Stimulated activated CD8-positive, alpha-beta memory T cell treated with anti-CD3 and anti-CD28 coated beads, Interleukin-4, amount 100 ng/mL, for 24 hours (primary cell): Measurements from ENCODE around the gene NPHP4.

ENCODE experiments used
- DNase-seq: peaks from one replicate; pipeline ENCODE4 v3.0.0-alpha.2; 2020; ENCODE audit warnings: low read depth

The NPHP4 gene

DNA sequence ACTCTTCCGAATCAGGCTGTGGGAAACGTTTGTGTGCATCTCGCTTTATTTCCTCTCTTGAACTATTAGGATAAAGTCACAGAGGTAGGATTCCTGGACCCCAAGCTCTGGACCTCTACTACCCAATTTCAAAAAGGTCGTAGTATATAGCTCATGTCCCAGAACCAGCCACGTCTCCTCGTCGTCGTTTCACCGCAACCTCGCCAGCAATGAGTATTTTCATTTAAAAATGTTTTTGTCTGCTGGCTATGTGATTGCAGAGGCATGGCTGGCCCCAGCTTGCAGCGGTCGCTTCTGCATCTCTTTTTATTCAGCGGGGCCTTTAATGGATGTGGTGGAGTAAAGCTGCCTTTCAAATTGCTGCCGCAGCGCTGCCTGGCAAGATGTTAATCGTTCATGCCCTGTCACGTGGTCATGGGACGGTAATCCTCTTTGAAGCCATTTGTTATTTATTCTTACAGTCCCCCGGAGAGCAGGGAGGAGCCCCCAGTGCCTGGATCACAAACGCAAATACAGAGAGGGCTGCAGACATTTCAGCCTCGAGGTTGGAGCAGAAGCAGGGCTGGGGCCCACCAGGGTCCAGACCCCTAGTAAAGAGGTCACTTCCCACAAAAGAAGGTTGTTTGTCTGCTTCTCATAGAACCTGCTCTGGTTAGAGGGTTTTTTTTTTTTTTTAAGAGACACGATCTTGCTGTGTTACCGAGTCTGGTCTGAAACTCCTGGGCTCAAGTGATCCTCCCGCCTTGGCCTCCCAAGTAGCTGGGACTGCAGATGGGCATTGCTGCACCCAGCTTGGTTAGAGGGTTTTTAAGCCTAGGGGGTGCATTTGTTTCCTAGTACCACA, 11.6 kb upstream of the NPHP4 start:
- DNase-seq = no peak

DNA sequence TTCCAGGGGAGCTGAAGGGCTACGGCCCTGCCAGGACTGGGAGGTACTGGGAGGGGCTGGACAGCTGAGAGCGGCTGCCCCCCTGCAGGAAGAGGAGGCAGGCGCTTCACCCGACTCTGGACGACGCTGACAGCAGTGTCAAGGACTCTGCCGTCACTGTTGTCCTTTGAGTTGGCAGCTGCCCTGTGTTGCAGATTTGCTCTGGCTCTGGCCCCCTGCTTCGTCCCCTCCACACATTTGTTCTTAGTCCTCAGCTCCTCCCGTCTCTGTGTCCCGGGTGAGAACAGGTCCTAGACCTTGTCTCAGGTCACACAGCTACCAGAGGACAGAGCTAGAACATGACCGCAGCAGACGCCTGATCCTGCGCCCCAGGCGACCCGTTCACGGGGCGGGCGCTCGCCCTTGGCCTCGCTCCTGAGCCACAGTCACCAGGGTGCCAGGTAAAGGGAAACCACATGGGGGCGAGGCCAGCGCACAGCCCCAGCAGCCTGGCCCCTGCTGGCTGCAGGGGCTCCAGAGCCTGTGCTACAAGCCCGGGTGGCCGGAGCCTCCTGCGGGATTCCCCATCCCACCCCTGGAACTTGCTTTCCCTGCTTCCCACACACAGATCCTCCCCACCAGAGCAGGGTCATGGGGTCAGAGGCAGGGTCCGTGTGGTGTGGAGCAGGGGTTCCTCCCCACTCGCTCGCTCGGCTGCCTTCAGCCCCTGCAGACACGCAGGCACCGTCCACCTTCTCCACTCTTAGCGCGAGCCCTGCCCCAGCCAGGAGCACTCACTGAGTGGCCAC, 10.7 kb upstream of the NPHP4 start:
- no peak for DNase-seq

DNA sequence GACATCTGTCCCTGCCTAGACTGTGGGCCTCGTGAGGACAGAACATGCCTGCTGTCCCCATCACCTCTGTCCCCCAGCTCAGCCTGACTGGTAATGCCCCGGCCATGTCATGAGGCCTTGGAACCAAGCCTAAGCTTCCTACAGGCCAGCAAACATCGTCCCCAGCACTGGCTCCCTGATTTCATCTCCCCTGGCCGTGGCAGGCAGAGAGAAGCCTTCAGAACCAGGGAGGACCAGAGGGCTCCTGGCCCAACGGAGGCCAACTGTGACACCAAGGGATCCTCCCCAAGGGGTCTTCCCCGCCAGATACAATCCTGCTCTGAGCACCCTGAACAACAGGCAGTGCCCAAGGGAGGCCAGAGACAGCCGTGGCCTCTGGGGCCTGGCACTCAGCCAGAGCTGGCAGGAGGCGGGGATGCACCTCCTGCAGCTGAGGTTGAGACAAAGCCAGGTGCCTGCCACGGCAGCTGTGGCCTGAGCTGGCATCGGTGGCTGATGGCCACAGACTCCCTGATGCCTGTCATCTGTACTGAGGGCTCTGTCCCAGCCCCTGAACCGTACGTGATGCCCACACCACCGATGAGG, 9.9 kb upstream of the NPHP4 start:
- no peak for DNase-seq

DNA sequence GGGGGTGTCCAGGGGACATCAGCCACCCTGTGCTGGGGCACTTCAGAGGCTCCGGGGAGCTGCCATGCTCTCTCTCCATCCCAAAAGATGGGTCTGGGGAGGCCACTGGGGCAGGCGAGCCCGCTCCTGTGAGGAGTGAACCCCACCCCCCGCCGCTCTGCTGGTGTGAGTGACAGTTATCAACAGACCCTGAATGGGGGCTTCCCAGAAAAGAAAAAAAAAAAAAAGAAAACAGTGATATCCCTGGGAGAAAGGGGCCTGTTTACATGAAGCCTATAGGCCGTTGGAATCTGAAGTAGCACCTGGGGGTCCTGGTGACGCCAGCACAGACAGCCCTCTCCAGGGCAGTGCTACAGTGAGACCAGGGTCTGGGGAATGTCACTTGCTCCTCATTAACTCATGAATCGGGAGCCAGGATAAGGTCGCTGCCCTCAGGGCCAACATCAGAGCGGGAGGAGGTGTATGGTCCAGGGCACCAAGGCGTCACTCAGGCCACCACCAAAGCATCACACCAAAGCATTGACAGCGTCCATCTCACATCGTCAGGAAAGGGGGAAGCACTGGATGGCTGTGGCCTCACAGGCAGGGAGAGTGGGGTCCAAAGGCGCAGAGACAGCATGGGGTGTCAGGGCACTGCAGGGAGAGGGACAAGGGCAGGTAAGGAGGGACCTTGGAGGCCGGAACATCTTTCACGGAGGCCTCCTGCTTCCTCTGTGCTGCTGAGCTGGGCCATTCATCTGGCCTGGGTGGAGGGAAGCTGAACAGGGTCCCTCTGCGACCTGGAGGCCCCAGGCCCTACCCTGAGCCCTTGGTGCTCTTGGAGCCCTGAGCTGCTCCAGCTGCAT, 8.4 kb upstream of the NPHP4 start:
- no peak for DNase-seq

DNA sequence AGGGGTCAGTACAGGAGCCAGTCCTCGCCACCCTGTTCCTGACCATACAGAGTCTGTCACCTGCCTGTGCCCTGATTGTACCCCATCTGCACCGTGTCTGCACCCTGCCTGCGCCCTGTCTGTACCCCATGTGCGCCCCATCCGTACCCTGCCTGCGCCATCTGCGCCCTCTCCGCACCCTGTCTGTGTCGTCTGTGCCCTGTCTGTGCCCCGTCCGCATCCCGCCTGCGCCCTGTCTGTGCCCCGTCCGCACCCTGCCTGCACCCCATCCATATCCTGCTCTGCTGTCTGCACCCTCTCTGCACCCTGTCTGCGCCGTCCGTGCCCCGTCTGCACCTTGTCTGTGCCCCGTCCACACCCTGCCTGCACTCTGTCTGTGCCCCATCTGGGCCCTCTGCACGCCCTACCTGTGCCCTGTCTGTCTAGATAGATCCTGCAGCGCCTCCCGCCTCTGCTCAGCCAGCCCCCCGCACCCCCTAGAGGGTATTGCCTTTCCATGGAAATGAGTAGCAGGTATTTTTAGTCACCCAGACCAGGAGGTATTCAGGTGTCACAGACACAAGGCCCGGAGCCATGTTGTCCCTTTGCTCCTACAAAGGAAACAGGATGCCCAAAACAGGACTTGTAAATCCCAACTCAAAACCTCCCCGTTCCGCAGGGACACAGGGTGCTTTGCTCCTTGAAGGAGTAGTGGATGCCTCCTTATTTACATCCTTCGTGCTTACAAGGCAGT, 7.7 kb upstream of the NPHP4 start:
- no peak for DNase-seq

DNA sequence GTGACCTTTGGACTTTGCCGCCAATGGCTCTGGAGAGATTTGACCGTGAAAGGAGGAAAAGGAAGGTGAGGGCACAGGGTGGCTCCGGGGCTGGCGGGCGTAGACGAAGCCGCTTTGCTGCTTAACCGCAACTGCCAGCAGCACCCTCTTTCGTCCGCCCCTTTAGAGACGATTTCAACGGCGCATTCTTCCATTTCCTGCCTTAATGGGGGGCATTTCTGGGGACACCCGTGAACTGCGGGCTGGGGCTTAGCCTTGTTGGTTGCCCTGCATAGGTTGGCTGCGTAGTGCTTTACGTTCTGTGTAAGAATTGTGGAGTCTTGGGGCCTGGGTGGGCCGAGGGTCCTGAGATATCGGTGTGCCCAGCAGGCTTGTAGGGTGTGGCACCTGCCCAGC, 6.7 kb upstream of the NPHP4 start:
- DNase-seq = no peak

DNA sequence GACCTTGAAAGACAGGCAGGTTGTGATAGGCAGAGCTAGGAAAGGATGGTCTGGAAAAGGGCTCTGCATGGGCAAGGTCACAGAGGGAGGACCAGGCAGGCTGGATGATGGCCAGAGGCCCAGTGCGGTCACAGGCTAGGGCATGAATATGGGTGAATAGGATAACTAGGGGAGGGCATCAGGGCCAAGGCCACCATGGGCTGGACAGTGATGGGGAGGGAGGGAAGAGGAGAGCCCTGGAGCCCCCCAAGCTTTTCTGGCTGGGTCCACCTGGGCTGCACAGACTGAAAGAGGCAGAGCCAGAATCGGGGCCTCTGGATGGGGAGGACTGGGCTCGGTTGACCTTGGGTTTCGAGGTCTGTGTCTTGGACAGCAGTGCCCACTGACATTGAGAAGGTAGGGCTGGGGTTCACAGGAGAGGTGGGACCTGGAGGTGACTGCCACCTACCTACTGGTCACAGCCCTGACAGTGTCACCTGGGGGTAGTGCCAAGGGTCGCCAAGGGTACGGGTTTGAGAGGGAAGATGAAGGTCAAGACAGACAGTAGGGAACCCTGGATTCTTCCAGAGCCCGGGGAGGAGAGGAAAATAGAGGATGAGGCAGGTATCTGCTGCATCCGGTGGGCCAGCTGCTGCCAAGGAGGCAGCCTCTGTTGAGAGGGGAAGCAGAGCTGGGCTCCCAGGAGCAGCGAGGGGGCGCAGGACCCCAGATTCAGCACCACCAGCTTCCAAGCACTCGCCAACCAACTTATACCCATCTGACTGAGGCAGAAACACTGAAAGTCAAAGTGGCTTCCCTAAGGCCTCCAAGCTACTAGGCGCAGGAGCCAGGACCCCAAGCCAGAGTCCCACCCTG, 6.1 kb upstream of the NPHP4 start:
- DNase-seq = no peak

DNA sequence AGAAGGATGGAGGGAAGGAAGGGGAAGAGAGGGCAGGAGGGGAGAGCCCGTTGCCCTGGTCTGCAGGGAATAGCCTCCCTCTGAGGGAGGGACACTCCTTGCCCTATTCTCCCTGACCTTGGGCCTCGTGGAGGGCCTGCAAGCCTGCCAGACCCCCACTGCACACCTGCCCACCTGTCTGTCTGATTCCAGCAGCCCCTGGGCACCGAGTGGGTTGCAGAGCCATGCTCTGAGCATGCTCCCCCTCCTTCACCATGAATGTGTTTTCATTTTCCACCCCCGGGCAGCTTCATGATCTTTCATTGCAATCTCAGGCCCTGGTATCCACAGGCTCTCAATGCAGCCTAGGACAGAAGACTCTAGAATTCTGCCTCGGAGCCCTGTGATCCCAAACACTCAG, 5.1 kb upstream of the NPHP4 start:
- no peak for DNase-seq

DNA sequence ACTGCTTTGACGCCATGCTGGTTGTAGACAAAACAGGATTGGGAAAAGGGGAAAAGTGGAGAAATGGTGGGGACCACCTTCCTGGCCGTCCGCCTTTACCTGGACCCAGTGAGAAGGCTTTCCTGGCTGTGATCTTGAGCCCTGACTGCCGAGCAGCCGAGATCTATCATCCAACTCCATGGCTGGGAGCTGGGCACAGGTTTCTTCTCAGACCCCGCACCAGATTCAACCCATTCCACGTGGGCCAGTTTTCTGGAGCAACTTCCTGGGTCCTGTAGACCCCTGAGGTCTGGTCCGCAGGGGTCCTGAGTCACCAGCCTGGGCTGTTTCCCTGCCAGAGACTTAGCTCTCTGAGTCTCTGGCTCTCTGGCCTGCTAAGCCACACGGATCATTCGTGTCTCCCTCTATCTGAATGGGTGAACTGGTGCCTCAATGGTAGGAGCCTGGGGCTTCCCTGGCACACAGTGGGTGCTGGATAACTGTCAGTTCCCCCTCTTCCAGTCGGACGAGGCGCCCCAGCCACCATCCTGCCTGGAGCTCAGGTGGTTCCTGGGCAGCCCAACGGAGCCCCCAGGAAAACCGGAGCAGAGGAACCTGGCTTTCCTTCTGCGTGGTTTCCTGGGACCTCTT, 4.5 kb upstream of the NPHP4 start:
- no peak for DNase-seq

DNA sequence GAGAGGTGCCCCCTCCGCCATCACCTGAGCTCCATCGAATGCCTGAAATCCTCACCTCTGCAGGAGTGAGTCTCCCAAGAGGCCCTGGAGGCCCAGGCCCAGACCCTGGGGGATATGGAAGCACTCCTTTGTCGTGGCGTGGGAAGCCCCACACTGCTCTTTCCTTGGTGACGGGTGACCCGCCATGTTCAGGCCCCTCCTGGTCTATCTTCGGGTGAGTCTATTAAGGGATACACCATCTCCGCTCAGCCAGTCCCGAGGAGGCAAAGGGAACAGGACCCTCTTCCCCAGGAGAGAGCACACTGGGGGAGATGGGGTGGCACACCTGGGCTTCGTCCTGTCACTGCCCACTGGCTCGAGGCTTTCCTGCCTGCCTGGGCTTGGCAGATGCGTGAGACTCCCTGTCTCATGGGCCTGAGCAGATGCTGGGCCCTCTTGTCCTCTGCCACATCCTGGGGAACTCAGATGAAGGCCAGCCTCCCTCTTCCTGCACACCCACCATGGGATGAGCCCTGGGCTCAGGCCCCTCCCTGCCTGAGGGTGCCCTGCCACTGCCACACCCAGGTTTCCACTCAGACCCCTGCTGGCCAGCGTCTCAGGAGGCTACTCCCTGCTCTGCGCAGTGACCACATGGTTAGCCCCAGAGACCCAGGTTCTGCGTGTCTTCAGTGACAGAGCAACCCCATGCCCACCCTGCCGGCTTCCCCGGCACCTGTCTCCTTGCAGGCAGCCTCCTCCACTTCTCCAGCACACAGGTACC, 3.8 kb upstream of the NPHP4 start:
- DNase-seq = no peak

DNA sequence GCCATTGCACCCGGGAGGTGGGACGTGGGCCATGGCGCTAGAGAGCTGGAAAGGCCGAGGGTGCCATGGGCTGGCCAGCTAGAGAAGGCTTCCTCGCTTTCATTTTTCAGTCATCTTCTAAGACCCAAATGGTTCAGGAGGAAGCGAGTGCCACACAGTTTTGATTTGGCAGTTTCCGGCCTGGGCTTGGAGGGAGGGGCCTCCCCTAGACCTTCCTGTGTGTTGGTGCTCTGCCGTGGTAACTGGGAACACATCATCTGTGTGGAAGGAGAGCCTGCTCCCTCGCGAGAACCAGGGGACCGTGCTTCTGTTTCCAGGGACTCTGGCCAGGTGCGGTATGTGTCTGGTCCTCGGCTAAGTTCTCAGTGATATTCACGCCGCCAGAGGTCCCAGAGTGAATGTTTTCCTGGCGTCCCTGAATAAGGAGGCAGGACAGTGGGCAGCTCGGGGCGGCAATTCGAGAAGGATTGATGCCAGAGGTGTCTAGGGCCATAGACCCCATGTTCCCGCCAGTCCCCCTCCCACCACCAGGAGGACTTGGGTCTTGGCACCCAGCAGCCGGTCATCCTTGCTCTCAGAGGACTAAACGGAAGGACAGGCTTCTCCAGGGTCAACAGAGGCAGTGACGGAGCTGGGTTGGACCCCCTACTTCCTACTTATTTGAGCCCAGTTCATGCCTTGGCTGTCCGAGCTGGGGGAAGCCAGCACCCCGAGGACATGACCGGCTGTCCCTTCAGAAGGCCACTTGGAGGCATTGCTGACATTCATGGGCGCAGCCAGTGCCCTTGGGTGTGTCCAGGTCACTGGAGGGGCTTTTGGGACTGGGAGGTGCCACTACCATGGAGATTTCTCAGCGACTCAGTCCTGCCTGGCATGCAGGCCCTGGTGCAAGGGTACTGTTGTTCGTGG, 2.7 kb upstream of the NPHP4 start:
- DNase-seq = no peak

DNA sequence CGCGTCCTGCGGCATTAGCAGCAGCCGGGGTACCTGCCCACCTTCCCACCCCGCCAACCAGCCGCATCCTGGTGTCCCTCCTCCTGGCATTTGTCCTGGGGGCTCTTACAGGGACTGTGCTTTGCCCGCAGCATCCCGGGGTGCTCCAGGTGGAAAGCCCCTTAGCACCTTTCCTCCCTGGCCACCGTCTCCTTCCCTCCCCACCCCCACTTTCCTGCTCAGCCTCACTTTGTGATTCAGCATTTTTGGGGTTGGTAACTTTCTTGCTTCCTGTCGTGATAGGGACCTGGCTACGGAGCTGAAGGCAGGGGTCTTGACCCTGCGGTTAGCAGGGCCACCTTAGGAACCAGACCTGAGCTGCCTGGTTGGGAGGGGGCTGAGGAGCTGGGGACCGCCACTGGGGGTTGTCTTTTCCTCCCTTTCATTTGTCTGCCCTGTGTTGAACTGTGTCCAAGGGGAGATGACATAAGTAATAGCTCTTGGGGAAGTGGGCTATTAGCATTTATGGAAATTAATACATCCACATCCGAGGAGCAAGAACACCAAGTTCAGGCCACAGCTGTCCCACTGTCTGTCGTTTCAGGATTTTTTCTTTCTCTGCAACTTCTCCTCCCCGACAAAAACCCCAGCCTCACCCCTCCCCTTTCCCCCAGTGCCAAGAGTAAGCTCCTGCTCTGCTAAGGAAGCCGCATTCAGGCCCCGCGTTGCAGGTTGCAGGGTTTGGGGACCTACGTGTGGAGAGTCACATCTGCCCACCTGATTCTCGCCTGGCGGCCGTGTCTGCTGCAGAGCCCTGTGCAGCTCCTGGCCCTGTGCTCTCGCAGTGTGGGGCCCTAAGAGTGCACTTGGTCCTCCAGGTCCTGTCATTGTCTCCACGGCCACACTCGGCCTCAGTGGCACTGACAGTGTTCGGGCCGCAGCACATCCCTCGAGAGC, 1.6 kb upstream of the NPHP4 start:
- no peak for DNase-seq

DNA sequence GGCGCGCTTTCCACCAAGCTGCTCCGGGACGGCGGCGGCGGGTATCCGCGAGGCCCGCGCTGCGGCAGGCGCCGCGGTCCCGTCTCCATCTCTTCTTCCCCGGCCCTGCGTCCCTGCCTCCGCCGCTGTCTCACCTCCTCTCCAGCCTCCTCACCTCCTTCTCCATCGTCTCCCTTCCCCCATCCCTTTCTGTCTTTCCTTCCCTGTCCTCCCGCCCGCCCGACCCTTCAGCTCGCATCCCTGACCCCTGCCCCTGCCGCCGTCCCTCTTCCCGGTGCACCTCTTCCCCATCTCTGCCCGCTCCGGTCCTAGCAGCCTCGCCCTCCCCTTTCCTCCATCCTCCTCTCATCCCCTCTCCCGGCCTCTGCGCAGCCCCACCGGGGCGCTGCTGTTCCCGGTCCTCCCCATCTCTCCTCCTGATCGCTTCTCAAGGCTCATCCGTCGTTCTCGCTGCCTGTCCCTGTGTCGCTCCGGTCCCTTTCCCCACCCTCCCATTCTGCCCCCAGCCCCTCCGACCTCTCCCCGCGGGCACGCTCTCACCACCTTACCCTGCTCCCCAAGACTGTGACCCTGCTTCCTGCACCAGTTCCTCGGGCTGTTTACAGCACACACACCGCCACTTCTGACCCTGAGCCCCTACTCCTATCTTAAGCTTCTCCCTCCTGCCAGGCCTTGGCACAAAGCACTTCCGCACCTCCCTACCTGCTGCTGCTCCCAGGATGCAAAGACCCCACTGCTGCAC, 760 bp upstream of the NPHP4 start:
- DNase-seq = no peak

DNA sequence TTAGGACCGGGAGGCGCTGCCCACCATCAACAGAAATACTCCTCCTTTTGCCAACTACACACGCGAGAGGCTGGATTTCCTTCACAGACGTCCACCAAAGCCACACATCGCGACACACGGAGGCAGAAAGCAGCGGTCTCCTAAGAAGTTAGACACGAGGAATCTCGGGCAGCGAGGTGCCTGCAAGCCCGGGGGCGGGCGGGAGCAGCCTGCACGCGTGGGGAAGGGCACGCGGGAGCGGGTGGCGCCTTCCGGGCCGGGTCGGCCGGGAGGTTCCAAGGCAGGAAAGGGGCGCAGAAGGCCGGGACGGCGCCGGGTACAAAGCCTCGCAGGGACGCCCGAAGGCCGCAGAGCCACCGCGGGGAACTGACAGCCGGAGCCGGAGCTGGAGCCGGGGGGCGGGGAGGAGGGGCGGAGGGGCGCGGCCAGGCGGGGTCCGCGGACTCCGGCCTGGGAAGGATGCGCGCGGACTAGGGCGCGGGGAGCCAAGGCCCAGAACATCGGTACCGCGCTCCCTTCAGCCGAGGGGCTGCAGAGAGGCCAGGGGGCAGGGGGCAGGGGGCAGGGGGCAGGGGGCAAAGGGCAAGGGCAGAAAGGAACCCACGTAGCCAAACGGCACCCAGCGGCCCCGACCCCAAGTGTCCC, 722 bp downstream of the NPHP4 start:
- no peak for DNase-seq

DNA sequence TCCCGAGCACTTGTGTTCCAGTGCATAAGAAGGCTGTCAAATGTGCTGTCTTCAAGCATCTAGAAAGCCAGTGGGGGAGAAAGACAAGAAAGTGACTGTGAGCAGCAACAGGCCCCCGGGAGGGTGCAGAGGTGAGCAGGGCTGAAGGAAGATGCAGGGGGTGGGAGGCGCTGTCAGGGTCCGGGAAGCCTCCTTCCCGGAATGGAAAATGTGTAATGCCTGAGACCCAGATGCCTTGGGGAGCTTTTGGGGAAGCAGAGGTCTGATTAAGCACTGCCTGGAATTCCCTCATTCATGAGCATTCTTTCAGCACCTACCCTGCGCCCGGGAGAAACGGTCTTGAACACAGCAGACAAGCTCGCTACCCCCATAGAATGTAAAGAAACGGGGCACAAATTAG, 1.3 kb downstream of the NPHP4 start:
- no peak for DNase-seq

DNA sequence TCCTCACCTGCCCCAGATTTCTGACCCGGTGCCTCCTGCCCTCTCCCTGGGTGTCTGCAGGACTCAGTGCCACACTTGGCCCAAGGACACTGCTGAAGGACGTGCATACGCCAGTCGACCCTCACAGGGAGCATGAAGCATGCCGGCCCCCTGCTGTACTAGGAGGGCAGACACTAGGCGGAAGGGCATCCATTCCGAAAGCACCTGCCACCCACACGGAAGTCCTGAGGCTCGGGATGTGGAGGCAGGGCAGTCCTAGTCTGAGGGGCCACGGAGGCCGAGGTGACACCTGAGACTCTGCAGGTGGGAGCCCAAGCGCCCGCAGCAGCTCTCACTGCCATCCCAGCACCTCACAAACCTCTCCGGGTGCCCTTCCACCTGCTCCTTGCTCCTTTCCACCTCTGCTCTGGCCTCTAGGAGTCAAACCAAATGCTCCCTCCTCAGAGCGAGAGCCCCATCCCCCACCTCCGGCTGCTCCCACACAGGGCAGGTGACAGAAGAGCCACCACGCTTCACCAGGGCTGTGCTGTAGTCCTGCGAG, 2.4 kb downstream of the NPHP4 start:
- DNase-seq = no peak
